HUES48 (cell line): ENCODE results near the gene RIBC1.
"Not testable (repeated sequence)": the region's sequence is repeated elsewhere in the genome, so short reads cannot be mapped to it uniquely, and the experiment has no call there.

Source experiments
- H3K27ac ChIP-seq: one replicate; pipeline ENCODE4 v1.7.0; 2013; ENCODE audit warnings: low read depth, low read length, inconsistent platforms
- H3K27me3 ChIP-seq: 2 replicates; pipeline ENCODE4 v1.6.1; 2013; ENCODE audit warnings: mild to moderate bottlenecking, low read length; ENCODE audit not compliant: control insufficient read depth, insufficient read depth
- H3K36me3 ChIP-seq: 2 replicates; pipeline ENCODE4 v1.6.1; 2013; ENCODE audit warnings: low read length; ENCODE audit not compliant: control insufficient read depth, insufficient read depth
- H3K4me1 ChIP-seq: 2 replicates; pipeline ENCODE4 v1.6.1; 2013; ENCODE audit warnings: mild to moderate bottlenecking, low read length; ENCODE audit not compliant: control insufficient read depth, insufficient read depth
- H3K4me3 ChIP-seq: 2 replicates; pipeline ENCODE4 v1.5.1; 2013; ENCODE audit warnings: mild to moderate bottlenecking, low read depth, low read length
- H3K9ac ChIP-seq: 2 replicates; pipeline ENCODE4 v1.6.1; 2013; ENCODE audit warnings: mild to moderate bottlenecking, low read depth, low read length, moderate library complexity
- H3K9me3 ChIP-seq: 2 replicates; pipeline ENCODE4 v1.6.1; 2013; ENCODE audit warnings: low read length; ENCODE audit not compliant: control insufficient read depth, insufficient read depth

The RIBC1 gene

GRCh38 chrX:53398216-53398615, 24.5 kb upstream of the RIBC1 start:
- no peak overlapping the region for H3K4me3 ChIP-seq
- H3K27ac ChIP-seq, result no peak overlapping the region
- H3K27me3 ChIP-seq, result no peaks in the 10 kb centered on the region
- H3K36me3 ChIP-seq, result peaks cover 88% of the 10 kb centered on the region
- peaks cover 18% of the 10 kb centered on the region for H3K4me1 ChIP-seq
- peaks cover 14% of the 10 kb centered on the region for H3K9me3 ChIP-seq
- H3K9ac ChIP-seq, result no peak overlapping the region

GRCh38 chrX:53403535-53403934, 19.1 kb upstream of the RIBC1 start:
- Histone ChIP-seq H3K4me1 (peaks cover 22% of the 10 kb centered on the region), H3K9me3 (peaks cover 20% of the 10 kb centered on the region), H3K27ac (no peak overlapping the region), H3K9ac (no peak overlapping the region), H3K36me3 (peaks cover 87% of the 10 kb centered on the region), H3K27me3 (no peaks in the 10 kb centered on the region), H3K4me3 (no peak overlapping the region)

- Histone ChIP-seq H3K4me1 (0 out of 2 replicates have a peak, but pooled peaks cover 2% of the 10 kb centered on the region), H3K27me3 (no peaks in the 10 kb centered on the region), H3K9me3 (peaks cover 20% of the 10 kb centered on the region), H3K36me3 (peaks cover 65% of the 10 kb centered on the region), H3K9ac (no peak overlapping the region), H3K4me3 (no peak overlapping the region), H3K27ac (no peak overlapping the region)
These were observed 10.2 kb upstream of the RIBC1 start for GRCh38 chrX:53412446-53412845.

- not testable (repeated sequence) for H3K4me3 ChIP-seq, H3K27me3 ChIP-seq, H3K9me3 ChIP-seq, H3K36me3 ChIP-seq, H3K27ac ChIP-seq, H3K9ac ChIP-seq, H3K4me1 ChIP-seq
These were observed 2.3 kb upstream of the RIBC1 start for GRCh38 chrX:53420351-53420750.

GRCh38 chrX:53421125-53421524, 1.5 kb upstream of the RIBC1 start:
- H3K27ac ChIP-seq, result no peak overlapping the region
- peaks cover 7% of the 10 kb centered on the region; the same call in 1 of the 2 replicates for H3K9me3 ChIP-seq
- no peaks in the 10 kb centered on the region for H3K36me3 ChIP-seq
- no peak overlapping the region for H3K9ac ChIP-seq
- peak overlapping the region; percentile 97 for H3K4me3 ChIP-seq
- peaks cover 6% of the 10 kb centered on the region for H3K4me1 ChIP-seq
- H3K27me3 ChIP-seq, result no peaks in the 10 kb centered on the region

GRCh38 chrX:53421772-53422085, 944 bp upstream of the RIBC1 start:
- Histone ChIP-seq H3K9me3 (peaks cover 10% of the 10 kb centered on the region; the same call in 1 of the 2 replicates), H3K9ac (peak overlapping the region; percentile 98), H3K27me3 (no peaks in the 10 kb centered on the region), H3K36me3 (no peaks in the 10 kb centered on the region), H3K4me3 (peak overlapping the region; percentile 97), H3K27ac (peak overlapping the region; percentile 99), H3K4me1 (peaks cover 6% of the 10 kb centered on the region)

GRCh38 chrX:53422086-53422860, 400 bp upstream of the RIBC1 start, which contains the start of gene SMC1A:
Gene SMC1A, minus strand, starts transcription at chrX:53422654. Its CDS starts 54 bp downstream, at chrX:53422600.
- peaks cover 12% of the 10 kb centered on the region; the same call in 1 of the 2 replicates for H3K9me3 ChIP-seq
- H3K4me1 ChIP-seq, result peaks cover 6% of the 10 kb centered on the region
- peak within 1 kb of the TSS; percentile 99 for H3K27ac ChIP-seq
- peak within 1 kb of the TSS; percentile 97 for H3K4me3 ChIP-seq
- no peaks in the 10 kb centered on the region for H3K36me3 ChIP-seq
- peak within 1 kb of the TSS; percentile 98 for H3K9ac ChIP-seq
- H3K27me3 ChIP-seq, result no peaks in the 10 kb centered on the region

- no peak overlapping the region for H3K9ac ChIP-seq
- peaks cover 11% of the 10 kb centered on the region; the same call in 1 of the 2 replicates for H3K9me3 ChIP-seq
- no peaks in the 10 kb centered on the region for H3K4me1 ChIP-seq
- no peak overlapping the region for H3K27ac ChIP-seq
- H3K4me3 ChIP-seq, result no peak overlapping the region
- peaks cover 18% of the 10 kb centered on the region; the same call in 1 of the 2 replicates for H3K36me3 ChIP-seq
- no peaks in the 10 kb centered on the region for H3K27me3 ChIP-seq
These were observed 7.1 kb downstream of the RIBC1 start for GRCh38 chrX:53429755-53430154.

GRCh38 chrX:53430231-53430630, 7.6 kb downstream of the RIBC1 start:
- H3K4me1 ChIP-seq, result no peaks in the 10 kb centered on the region
- no peak overlapping the region for H3K27ac ChIP-seq
- peaks cover 11% of the 10 kb centered on the region; the same call in 1 of the 2 replicates for H3K9me3 ChIP-seq
- no peak overlapping the region for H3K9ac ChIP-seq
- H3K36me3 ChIP-seq, result peaks cover 18% of the 10 kb centered on the region; the same call in 1 of the 2 replicates
- no peaks in the 10 kb centered on the region for H3K27me3 ChIP-seq
- no peak overlapping the region for H3K4me3 ChIP-seq

GRCh38 chrX:53433651-53434639, 11.3 kb downstream of the RIBC1 start, which contains the start of gene HSD17B10:
Gene HSD17B10, minus strand, starts transcription at chrX:53434370. Its CDS starts 25 bp downstream, at chrX:53434345.
- peaks cover 5% of the 10 kb centered on the region; the same call in 1 of the 2 replicates for H3K9me3 ChIP-seq
- peaks cover 18% of the 10 kb centered on the region; the same call in 1 of the 2 replicates for H3K36me3 ChIP-seq
- peak within 1 kb of the TSS; percentile 52 for H3K27ac ChIP-seq
- peak within 1 kb of the TSS; percentile 89 for H3K4me3 ChIP-seq
- no peaks in the 10 kb centered on the region for H3K4me1 ChIP-seq
- no peaks in the 10 kb centered on the region for H3K27me3 ChIP-seq
- peak within 1 kb of the TSS; percentile 65 for H3K9ac ChIP-seq
